ENCODE measurements around the gene KANK2.

Gene KANK2

DNA sequence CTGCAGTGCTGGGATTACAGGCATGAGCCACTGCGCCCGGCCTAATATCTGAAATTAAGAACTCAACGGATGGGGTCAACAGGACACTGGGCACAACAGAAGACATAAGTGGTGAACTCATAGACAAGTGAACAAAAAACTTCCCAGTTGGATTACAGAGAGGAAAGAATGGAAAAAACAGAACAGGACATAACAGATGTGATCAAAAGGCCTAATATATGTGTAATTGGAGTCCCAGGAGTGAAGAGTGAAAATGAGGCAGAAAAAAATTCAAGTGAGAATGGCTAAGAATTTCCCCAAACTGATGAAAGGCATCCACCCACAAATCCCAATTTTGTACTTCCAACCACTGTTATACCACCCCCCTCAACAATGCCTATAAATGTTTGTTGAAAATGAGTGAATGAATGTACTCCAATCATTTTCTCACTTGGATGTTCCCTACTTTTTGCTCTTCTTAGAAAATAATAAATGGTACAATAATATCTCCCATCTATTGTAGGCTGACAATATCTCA is 23.8 kb upstream of the KANK2 start:
- no peak overlapping the region for H3K27ac Mint-ChIP-seq
- peaks cover 22% of the 10 kb centered on the region for H3K9me3 Mint-ChIP-seq
- H3K27me3 Mint-ChIP-seq (ENCODE audit: low read depth), result no peaks in the 10 kb centered on the region
- TF ChIP-seq, protein P1, sequence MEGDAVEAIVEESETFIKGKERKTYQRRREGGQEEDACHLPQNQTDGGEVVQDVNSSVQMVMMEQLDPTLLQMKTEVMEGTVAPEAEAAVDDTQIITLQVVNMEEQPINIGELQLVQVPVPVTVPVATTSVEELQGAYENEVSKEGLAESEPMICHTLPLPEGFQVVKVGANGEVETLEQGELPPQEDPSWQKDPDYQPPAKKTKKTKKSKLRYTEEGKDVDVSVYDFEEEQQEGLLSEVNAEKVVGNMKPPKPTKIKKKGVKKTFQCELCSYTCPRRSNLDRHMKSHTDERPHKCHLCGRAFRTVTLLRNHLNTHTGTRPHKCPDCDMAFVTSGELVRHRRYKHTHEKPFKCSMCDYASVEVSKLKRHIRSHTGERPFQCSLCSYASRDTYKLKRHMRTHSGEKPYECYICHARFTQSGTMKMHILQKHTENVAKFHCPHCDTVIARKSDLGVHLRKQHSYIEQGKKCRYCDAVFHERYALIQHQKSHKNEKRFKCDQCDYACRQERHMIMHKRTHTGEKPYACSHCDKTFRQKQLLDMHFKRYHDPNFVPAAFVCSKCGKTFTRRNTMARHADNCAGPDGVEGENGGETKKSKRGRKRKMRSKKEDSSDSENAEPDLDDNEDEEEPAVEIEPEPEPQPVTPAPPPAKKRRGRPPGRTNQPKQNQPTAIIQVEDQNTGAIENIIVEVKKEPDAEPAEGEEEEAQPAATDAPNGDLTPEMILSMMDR (IDR thresholded peaks at IDR 0.05; ENCODE audit: unreplicated experiment in 3 of 3), result no peak
- H3K36me3 Mint-ChIP-seq (ENCODE audit: low read depth), result peaks cover 55% of the 10 kb centered on the region
- no peaks in the 10 kb centered on the region for H3K4me1 Mint-ChIP-seq
- no peak overlapping the region for H3K4me3 Mint-ChIP-seq

DNA sequence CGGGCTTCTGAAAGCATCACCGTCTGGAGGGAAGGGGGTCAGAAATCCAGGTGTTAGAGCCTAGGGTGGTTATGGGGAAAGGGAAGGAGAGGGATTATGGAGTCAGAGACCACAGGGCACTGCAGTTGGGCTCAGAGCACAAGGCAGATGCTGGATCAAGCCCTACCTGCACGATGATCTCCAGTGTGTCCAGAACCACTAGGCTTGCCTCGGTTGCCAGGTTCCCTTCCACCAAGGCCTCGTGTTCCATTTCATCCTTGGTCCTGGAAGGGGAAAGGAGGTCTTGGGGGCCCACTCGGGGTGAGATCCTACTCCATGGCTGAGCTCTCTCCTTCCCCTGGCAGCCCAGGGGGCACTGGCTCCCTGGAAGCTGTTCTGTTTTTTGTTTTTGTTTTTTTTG is 17.0 kb upstream of the KANK2 start:
- no peaks in the 10 kb centered on the region for H3K9me3 Mint-ChIP-seq
- no peak overlapping the region for H3K27ac Mint-ChIP-seq
- H3K36me3 Mint-ChIP-seq (ENCODE audit: low read depth), result peaks cover 34% of the 10 kb centered on the region
- H3K27me3 Mint-ChIP-seq (ENCODE audit: low read depth), result peaks cover 11% of the 10 kb centered on the region
- H3K4me1 Mint-ChIP-seq, result no peaks in the 10 kb centered on the region
- TF ChIP-seq, protein P1 (IDR thresholded peaks at IDR 0.05; ENCODE audit: unreplicated experiment in 3 of 3), result no peak
- no peak overlapping the region for H3K4me3 Mint-ChIP-seq

DNA sequence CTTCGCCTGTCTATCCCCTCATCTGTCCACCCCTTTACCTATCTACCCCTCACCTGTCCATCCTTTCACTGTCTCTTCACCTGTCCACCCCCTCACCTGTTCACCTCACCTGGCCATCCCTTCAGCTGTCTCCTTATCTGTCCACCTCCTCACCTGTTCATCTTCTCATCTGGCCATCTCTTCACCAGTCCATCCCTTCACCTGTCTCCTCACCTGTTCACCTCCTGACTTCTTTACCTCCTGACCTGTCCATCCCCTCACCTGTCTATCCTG is 13.2 kb upstream of the KANK2 start:
- H3K4me1 Mint-ChIP-seq, result no peaks in the 10 kb centered on the region
- peaks cover 11% of the 10 kb centered on the region for H3K27me3 Mint-ChIP-seq (ENCODE audit: low read depth)
- TF ChIP-seq, protein P1 (IDR thresholded peaks at IDR 0.05; ENCODE audit: unreplicated experiment in 3 of 3), result no peak
- no peak overlapping the region for H3K27ac Mint-ChIP-seq
- H3K36me3 Mint-ChIP-seq (ENCODE audit: low read depth), result peaks cover 36% of the 10 kb centered on the region
- H3K4me3 Mint-ChIP-seq, result no peak overlapping the region
- H3K9me3 Mint-ChIP-seq, result no peaks in the 10 kb centered on the region

DNA sequence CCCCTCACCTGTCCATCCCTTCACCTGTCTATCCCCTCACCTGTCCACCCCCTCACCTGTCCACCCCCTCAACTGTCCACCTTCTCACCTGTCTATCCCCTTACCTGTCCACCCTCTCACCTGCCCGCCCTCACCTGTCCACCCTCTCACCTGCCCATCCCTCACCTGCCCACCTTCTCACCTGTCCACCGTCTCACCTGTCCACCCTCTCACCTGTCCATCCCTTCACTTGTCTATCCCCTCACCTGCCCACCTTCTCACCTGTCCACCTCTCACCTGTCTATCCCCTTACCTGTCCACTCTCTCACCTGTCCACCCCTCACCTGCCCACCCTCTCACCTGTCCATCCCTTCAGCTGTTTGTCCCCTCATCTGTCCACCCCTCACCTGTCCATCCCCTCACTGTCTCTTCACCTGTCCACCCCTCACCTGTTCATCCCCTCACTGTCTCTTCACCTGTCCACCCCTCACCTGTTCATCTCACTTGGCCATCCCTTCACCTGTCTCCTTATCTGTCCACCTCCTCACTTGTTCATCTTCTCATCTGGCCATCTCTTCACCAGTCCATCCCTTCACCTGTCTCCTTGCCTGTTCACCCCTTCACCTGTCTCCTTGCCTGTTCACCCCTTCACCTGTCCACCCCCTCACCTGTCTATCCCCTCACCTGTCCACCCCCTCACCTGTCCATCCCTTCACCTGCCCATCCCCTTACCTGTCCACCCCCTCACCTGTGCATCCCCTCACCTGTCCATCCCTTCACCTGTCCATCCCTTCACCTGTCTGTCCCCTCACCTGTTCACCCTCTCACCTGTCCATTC is 12.7 kb upstream of the KANK2 start:
- TF ChIP-seq, protein P1 (IDR thresholded peaks at IDR 0.05; ENCODE audit: unreplicated experiment in 3 of 3), result no peak
- Mint-ChIP-seq H3K4me3 (no peak overlapping the region), H3K27me3 (ENCODE audit: low read depth) (peaks cover 11% of the 10 kb centered on the region), H3K4me1 (no peaks in the 10 kb centered on the region), H3K27ac (no peak overlapping the region), H3K36me3 (ENCODE audit: low read depth) (peaks cover 30% of the 10 kb centered on the region), H3K9me3 (no peaks in the 10 kb centered on the region)

DNA sequence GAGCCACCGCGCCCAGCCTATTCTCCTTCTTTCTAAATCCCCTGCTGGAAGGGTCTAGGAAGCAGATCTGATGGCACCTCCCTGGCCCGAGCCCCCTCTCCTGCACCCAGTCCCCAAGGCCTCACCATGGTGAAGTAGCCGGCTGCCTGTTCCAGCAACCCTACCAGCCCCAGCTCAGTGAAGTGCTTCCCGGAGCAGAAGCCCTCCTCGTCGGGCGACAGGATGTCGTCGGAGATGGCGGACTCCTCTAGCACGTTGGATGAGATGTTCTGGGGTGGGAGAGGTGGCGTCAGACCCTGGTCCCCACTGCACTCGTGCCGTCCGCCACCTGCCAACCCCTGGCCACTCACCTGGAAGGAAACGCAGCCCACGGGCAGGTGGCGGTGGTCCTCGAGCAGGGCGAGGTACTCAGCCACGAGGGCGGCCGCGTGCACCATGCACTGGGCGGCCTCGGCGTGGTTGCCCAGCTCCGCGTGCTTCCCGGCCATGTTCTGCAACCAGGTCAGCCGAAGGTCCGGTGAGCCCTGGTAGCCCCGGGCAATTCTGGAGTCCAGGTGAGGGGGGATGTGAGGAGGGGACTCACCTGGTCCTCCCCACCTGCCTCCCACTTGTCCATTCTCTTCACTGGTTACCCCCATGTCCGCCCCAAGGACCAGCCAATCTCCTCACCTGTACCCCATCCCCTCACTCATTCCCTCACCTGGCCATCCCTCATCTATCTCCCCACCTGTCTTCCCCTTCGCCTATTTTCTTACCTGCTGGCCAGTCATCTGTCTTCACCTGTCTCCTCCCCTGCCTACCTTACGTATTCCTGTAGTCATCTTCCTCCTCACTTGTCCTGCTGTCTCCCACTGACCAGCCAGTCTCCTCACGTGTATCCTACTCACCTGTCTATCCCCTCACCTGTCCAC is 11.5 kb upstream of the KANK2 start:
- Mint-ChIP-seq H3K27me3 (ENCODE audit: low read depth) (peaks cover 11% of the 10 kb centered on the region), H3K27ac (no peak overlapping the region), H3K36me3 (ENCODE audit: low read depth) (peaks cover 27% of the 10 kb centered on the region), H3K4me3 (no peak overlapping the region), H3K4me1 (no peaks in the 10 kb centered on the region), H3K9me3 (no peaks in the 10 kb centered on the region)
- TF ChIP-seq, protein P1 (IDR thresholded peaks at IDR 0.05; ENCODE audit: unreplicated experiment in 3 of 3), result no peak
